ENCODE data around the gene PLCH1.

DNA sequence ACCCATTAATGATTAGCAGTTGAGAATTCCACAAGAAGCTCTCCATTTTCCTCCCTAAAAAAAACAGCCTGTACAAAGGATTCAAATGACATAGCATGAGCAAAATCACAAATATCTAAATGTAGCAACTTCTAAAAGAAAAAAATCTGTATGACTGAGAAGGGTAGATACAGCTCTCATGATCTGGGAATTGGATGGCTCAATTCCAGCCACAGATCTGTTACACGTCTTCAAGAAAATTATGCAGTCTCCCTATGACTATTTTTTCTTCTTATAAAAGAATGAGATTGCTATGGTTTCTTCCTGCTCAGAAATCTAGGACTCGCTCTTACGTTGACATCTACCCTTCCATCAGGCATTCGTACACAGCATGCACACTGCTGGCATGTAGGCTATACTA, 71.5 kb downstream of the PLCH1 start:
- TF ChIP-seq, protein P1, sequence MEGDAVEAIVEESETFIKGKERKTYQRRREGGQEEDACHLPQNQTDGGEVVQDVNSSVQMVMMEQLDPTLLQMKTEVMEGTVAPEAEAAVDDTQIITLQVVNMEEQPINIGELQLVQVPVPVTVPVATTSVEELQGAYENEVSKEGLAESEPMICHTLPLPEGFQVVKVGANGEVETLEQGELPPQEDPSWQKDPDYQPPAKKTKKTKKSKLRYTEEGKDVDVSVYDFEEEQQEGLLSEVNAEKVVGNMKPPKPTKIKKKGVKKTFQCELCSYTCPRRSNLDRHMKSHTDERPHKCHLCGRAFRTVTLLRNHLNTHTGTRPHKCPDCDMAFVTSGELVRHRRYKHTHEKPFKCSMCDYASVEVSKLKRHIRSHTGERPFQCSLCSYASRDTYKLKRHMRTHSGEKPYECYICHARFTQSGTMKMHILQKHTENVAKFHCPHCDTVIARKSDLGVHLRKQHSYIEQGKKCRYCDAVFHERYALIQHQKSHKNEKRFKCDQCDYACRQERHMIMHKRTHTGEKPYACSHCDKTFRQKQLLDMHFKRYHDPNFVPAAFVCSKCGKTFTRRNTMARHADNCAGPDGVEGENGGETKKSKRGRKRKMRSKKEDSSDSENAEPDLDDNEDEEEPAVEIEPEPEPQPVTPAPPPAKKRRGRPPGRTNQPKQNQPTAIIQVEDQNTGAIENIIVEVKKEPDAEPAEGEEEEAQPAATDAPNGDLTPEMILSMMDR (IDR thresholded peaks at IDR 0.05) = no peak
- TF ChIP-seq POLR2A (IDR thresholded peaks at IDR 0.05) (no peak), POLR2AphosphoS5 (IDR thresholded peaks at IDR 0.05; ENCODE audit: insufficient read depth in 1 of 2, low read depth in 1 of 2) (no peak)
